Muscle of leg (tissue), 11 donors: ENCODE results near the gene DFFB. TPM values are rescaled to one million over a fixed set of nuclear protein-coding genes. Genes with fewer than 3 reads are reported as not detected.

Experiments
- DNase-seq: peaks from one replicate; pipeline ENCODE4 v3.0.0; 2013
- H3K27ac ChIP-seq: one replicate; pipeline ENCODE4 v1.5.1; 2013; ENCODE audit warnings: mild to moderate bottlenecking, low read length, control low read depth
- H3K27me3 ChIP-seq: one replicate; pipeline ENCODE4 v1.6.1; 2013; ENCODE audit warnings: low read length; ENCODE audit not compliant: control insufficient read depth, insufficient read depth
- H3K36me3 ChIP-seq: one replicate; pipeline ENCODE4 v1.6.1; 2013; ENCODE audit warnings: low read length; ENCODE audit not compliant: control insufficient read depth, insufficient read depth
- H3K4me1 ChIP-seq: one replicate; pipeline ENCODE4 v1.6.1; 2013; ENCODE audit warnings: low read length; ENCODE audit not compliant: control insufficient read depth, insufficient read depth
- H3K4me3 ChIP-seq: one replicate; pipeline ENCODE4 v1.5.1; 2013; ENCODE audit warnings: low read length, control low read depth
- H3K9me3 ChIP-seq: replicated peaks from 2 replicates; pipeline ENCODE4 v1.6.1; 2013; ENCODE audit warnings: low read depth, low read length; ENCODE audit not compliant: control insufficient read depth
- WGBS: methylation state at CpG from one replicate; pipeline ENCODE4 v1.1.5; 2013; ENCODE audit warnings: missing lambda C conversion rate; ENCODE audit not compliant: insufficient coverage; 5-methylcytosine and 5-hydroxymethylcytosine counted together
- polyA plus RNA-seq, 8 donors: library from polyadenylated mRNA; unstranded; fragments of 120-200 nt; gene quantifications; one replicate each; pipeline versions ENCODE4 v1.2.1 to v1.2.3, GENCODE V29; 2013; ENCODE audit warnings: inconsistent platforms in 1 of 8, low replicate concordance in 1 of 8; ENCODE audit not compliant: insufficient read length in 8 of 8, insufficient read depth in 1 of 8
- total RNA-seq: library from RNA; stranded (reverse); fragments of 120-200 nt; gene quantifications from one replicate; pipeline ENCODE4 v1.2.4, GENCODE V29; 2013

Gene DFFB
- total and polyA plus RNA-seq, 9 donors = 4.3 to 6.8 (median 5.1) TPM

DNA sequence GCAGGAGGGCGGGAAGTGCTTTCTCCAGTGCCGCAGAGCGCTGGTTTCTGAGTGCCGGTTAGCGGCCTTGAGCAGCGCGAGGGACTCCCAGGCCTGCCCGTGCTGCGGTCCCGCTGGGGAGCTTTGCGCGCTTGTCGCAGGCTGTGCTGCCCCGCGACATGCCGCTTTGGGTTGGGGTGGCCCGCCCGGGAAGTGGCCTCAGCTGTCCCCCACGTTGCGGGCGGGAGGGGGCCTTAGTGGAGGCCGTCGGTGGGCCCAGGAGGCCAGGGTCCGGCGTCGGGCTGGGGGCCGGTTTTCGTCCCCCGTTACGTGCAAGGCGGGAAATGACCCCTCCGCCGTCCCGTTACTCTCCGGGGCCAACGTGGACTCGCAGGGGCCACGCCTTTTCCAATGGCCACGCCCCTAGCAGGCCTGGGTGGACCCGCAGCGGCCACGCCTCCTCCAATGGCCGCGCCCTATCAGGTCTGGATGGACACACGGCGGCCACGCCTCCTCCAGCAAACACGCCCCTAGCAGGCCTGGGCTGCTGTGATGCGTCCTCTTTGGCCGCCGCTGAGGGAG is 43.8 kb downstream of the DFFB start:
- no peaks in the 10 kb centered on the region for H3K27me3 ChIP-seq
- peaks cover 14% of the 10 kb centered on the region for H3K9me3 ChIP-seq
- peaks cover 36% of the 10 kb centered on the region for H3K4me1 ChIP-seq
- WGBS = under 1% methylated on average over 43 of the region's 51 CpGs
- no peaks in the 10 kb centered on the region for H3K36me3 ChIP-seq
- H3K27ac ChIP-seq = peak overlapping the region; percentile 97
- DNase-seq = peak; percentile 99
- H3K4me3 ChIP-seq = peak overlapping the region; percentile 81

DNA sequence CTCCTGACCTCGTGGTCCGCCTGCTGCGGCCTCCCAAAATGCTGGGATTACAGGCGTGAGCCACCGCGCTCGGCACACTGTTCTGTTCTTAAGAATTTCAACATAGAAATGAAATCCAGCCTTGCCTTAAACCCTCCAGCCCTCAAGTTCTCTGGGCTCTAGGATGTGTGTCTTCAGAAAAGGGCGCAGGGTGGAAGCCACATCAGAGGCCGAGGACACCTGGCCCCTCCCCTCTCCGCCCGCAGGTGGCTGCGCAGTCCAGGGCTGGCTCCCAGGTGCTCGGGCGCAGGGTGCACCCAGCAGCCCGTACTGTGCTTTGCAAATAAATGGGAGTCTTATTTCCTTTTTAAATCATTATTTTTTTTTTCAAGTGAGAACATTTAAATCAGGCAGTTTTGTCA is 44.8 kb downstream of the DFFB start:
- no peaks in the 10 kb centered on the region for H3K36me3 ChIP-seq
- DNase-seq = no peak
- no peaks in the 10 kb centered on the region for H3K27me3 ChIP-seq
- peak overlapping the region; percentile 47 for H3K27ac ChIP-seq
- peaks cover 36% of the 10 kb centered on the region for H3K4me1 ChIP-seq
- WGBS = 100% methylated on average over 4 of the region's 15 CpGs
- H3K4me3 ChIP-seq = no peak overlapping the region
- peaks cover 11% of the 10 kb centered on the region for H3K9me3 ChIP-seq

DNA sequence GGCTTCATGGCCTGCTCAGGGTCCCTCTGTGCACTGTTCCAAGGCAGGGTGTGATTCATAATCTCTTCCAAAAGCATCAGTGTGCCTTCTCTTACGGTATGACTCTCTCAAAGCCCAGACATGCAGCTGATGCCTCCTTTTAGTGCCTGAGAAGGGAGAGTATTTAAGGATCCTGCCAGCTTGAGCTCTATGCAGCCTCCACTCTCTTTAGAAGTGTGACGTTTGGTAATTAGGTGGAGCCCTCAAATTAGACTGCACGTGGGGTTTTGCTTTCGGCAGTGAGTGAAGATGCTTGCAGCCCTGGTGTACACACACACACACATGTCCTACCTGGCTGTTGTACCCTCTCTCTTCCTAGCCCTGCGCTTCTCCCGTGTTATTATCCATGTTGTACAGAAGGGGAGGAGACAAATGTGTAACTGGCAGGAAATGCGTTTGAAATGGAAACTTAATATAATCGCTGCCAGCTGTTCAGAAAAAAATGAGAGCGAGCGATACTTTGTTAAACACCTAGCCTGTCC is 45.4 kb downstream of the DFFB start:
- Histone ChIP-seq H3K36me3 (no peaks in the 10 kb centered on the region), H3K9me3 (peaks cover 11% of the 10 kb centered on the region), H3K27me3 (no peaks in the 10 kb centered on the region), H3K27ac (peak overlapping the region; percentile 47), H3K4me1 (peaks cover 36% of the 10 kb centered on the region), H3K4me3 (no peak overlapping the region)
- 65% methylated on average over 3 of the region's 10 CpGs for WGBS
- peak; percentile 39 for DNase-seq

DNA sequence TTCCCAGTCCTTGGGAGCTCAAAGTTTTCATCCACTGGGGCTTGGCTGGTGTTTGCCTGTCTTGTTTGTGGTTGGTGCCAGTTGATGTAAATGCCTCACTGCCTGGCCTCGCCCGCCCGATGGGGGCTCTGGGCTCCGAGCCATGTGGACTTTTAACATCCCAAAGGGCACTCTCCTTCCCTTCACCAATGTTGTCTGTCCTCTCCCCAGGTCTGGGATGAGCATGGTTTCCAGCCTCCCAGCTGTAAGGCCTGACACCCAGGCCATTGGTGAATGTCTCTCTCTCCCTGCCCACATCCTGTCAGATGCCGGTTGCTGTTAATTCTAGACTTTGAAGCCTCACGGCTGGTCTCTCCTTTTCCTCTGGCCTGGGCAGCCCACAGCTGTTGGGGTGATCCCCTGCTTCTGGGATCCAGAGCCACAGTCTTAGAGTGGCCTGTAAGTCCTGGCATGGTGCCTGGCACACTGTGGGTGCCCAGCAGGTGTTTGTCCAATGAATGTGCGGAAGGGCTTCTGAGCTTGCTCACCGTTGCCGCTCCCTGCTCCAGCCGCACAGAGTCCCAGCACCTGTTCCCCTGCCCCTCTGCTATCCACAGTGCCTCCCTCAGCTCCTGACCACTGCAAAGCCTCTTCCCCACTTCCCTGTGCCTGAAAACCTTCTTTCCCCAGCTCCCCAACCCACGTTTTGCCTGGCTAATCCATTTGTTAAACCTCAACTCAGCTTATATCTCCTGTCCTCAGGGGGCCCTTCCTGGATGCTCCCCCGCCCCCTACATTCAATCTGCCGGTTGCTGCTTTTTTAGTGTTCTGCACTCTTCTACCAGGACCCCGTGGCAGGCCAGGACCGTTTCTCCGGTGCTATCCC is 46.1 kb downstream of the DFFB start:
- peak; percentile 72 for DNase-seq
- Histone ChIP-seq H3K27me3 (no peaks in the 10 kb centered on the region), H3K4me3 (no peak overlapping the region), H3K9me3 (peaks cover 4% of the 10 kb centered on the region), H3K4me1 (peaks cover 36% of the 10 kb centered on the region), H3K27ac (peak overlapping the region; percentile 35), H3K36me3 (no peaks in the 10 kb centered on the region)
- WGBS = 45% methylated on average over 16 of the region's 16 CpGs

GRCh38 chr1:3904006-3904842 is 46.9 kb downstream of the DFFB start:
- Histone ChIP-seq H3K27ac (no peak overlapping the region), H3K4me1 (peaks cover 35% of the 10 kb centered on the region)
- 72% methylated on average over 9 of the region's 24 CpGs for WGBS

GRCh38 chr1:3904843-3905185 is 47.5 kb downstream of the DFFB start:
- H3K27ac ChIP-seq = no peak overlapping the region
- 41% methylated on average over 3 of the region's 4 CpGs for WGBS
- H3K36me3 ChIP-seq = no peaks in the 10 kb centered on the region
- H3K27me3 ChIP-seq = peaks cover 3% of the 10 kb centered on the region
- H3K9me3 ChIP-seq = no peaks in the 10 kb centered on the region
- peaks cover 30% of the 10 kb centered on the region for H3K4me1 ChIP-seq
- H3K4me3 ChIP-seq = no peak overlapping the region
- DNase-seq = no peak

More at GRCh38 chr1:3904006-3904842, 46.9 kb downstream of the DFFB start:
- H3K4me3 ChIP-seq = no peak overlapping the region
- H3K27me3 ChIP-seq = peaks cover 3% of the 10 kb centered on the region
- no peak for DNase-seq
- H3K9me3 ChIP-seq = peaks cover 2% of the 10 kb centered on the region
- H3K36me3 ChIP-seq = no peaks in the 10 kb centered on the region

DNA sequence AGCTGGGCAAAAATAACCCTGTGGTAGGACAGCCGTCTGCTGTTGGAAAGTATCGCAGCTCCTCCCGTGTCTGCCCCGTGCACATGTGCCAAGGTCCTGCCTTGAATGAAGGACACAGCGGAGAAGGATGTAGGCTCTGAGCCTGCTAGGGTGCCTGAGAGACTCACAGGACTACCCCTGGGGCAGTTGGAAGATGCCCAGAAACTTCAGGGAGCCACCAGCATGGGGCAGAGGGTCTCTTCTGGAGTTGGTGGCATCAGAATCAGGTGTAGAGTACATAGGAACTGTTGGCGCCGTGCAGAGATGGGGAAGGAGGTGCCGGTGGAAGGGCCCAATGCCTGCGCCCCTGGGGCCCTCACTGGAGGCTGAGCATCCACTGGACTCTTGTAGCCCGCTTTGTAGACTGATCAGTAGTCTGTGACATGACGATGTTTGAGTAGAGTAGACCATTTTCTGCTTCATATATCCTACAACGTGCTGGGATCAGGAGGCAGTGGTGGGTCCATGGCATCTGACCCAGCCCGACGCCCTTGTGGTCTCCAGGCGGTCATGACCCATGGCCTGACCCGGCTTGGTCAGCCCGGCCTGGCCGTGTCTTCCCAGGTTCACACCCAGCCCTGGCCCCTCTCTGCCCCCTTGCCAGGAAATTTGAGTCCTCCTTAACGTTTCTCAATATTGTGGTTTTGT is 48.1 kb downstream of the DFFB start:
- no peaks in the 10 kb centered on the region for H3K36me3 ChIP-seq
- no peak overlapping the region for H3K4me3 ChIP-seq
- DNase-seq = no peak
- peaks cover 32% of the 10 kb centered on the region for H3K4me1 ChIP-seq
- H3K27me3 ChIP-seq = peaks cover 8% of the 10 kb centered on the region
- 90% methylated on average over 11 of the region's 19 CpGs for WGBS
- H3K9me3 ChIP-seq = no peaks in the 10 kb centered on the region
- no peak overlapping the region for H3K27ac ChIP-seq

DNA sequence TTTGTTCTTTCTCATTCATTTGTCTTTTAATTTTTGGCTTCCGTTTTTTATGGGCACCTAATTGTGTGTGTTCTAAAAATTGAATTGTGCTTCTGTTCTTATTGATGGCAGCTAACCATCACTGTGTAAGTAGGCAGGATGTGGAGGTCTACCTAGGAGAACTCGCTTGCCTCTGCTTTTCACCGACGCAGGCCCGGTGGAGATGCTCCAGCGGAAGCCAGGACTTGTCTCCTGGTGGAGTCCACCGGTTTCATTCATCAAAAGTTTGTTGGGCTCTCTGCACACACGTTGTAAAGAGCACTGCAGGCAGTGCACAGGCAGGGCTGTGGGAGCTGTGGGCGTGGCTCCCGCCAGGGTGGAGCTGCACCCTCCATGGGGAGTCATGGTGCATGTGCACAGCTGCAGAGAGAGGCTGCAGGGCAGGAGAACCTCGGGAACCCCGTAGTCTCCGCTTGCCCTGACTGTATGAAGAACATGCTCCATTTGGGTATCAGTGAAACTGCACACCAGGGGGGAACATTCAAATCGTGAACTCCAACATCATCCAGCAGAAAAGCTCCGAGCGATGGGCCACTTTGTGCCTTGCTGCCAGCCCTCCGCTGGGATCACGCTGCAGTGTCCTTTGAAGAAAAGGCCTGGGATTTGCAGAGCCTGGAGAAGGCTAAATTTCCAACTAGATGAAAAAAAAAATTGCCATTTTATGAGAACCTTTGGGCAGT is 48.8 kb downstream of the DFFB start:
- no peak overlapping the region for H3K27ac ChIP-seq
- DNase-seq = no peak
- H3K27me3 ChIP-seq = peaks cover 15% of the 10 kb centered on the region
- no peaks in the 10 kb centered on the region for H3K36me3 ChIP-seq
- 76% methylated on average over 18 of the region's 18 CpGs for WGBS
- no peak overlapping the region for H3K4me3 ChIP-seq
- H3K4me1 ChIP-seq = peaks cover 39% of the 10 kb centered on the region
- H3K9me3 ChIP-seq = no peaks in the 10 kb centered on the region

DNA sequence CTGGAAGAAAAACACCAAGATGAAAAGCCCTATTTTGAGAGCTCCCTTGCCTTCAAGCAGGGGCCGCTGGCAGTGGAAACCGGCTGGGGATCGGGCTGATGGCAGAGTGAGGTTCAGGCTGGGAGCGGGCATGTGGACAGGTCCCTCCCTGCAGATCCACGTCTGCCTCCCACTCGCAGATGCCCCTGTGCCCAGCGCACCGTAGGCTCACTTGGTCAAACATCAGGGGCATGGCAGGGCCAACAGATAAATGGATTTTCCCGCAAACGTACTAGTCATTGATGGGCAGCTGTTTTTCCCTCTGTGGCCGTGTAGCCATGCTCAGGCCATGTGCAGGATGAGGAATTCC is 49.4 kb downstream of the DFFB start:
- no peak overlapping the region for H3K27ac ChIP-seq
- H3K4me1 ChIP-seq = peaks cover 42% of the 10 kb centered on the region
- H3K36me3 ChIP-seq = no peaks in the 10 kb centered on the region
- no peak for DNase-seq
- WGBS = 81% methylated on average over 11 of the region's 11 CpGs
- H3K27me3 ChIP-seq = peaks cover 20% of the 10 kb centered on the region
- no peak overlapping the region for H3K4me3 ChIP-seq
- no peaks in the 10 kb centered on the region for H3K9me3 ChIP-seq
